K562 (cell line): ENCODE results near the gene DPM1. TPM values are rescaled to one million over a fixed set of nuclear protein-coding genes. Genes with fewer than 3 reads are reported as not detected.
A peak's percentile ranks its signal among the peaks of the same experiment; 100 is the strongest.

Experiments
- ATAC-seq: fragments of 200-7000 bp; cut with Tn5 transposase; 3 replicates; pipeline ENCODE4 v1.9.1; 2020; ENCODE audit warnings: moderate library complexity
- BruUV-seq: library from RNA; stranded (reverse); fragments of 400-500 nt; replicated peaks from 2 replicates; lab custom pipeline; 2021; lab: Mats Ljungman, UMichigan
- CTCF ChIA-PET: fragments of 300-600 bp; formaldehyde crosslinking; extraction: SDS; loops from one replicate; lab custom pipeline; 2021; ENCODE audit warnings: low intra/inter-chr PET ratio; lab: Yijun Ruan, JAX
- POLR2A ChIA-PET: fragments of 300-600, 350-650 bp; sonication (Branson Sonifier 250); formaldehyde crosslinking; extraction: SDS; loops from one replicate; lab custom pipeline; 2021; ENCODE audit warnings: antibody characterized with exemption, inconsistent platforms; lab: Yijun Ruan, JAX
- DNase-seq, 4 experiments: peaks; one replicate each; pipeline versions ENCODE4 v3.0.0 to v3.0.0-alpha.2; 2011 to 2018; ENCODE audit warnings: low spot score in 3 of 4, mixed read lengths in 3 of 4; ENCODE audit errors: extremely low read depth in 1 of 4
- FAIRE-seq: peaks from 2 replicates; lab custom pipeline; 2011; peaks lifted over from hg19 to GRCh38; lab: Jason Lieb, UNC
- H2AFZ ChIP-seq: 2 replicates; pipeline ENCODE4 v1.6.0; 2011; ENCODE audit warnings: low read depth, low read length, control low read depth, inconsistent platforms
- H3K27ac ChIP-seq: fragments of 200-600 bp; 3 replicates; pipeline ENCODE4 v1.8.0; 2011; ENCODE audit warnings: low read depth, mild to moderate bottlenecking, control low read depth, inconsistent platforms, low read length, moderate library complexity, mixed read lengths; ENCODE audit errors: extremely low read depth
- H3K27me3 ChIP-seq, 2 experiments: fragments of 300-600 bp in 1 of 2; 2 replicates in 1 of 2; 3 replicates in 1 of 2; pipeline versions ENCODE4 v1.6.0 to v1.8.0; 2011; ENCODE audit warnings: inconsistent platforms in 2 of 2, low read length in 2 of 2, mild to moderate bottlenecking in 1 of 2, mixed read lengths in 1 of 2, moderate library complexity in 1 of 2; ENCODE audit not compliant: control insufficient read depth in 2 of 2, insufficient read depth in 2 of 2
- H3K36me3 ChIP-seq: fragments of 300-600 bp; 3 replicates; pipeline ENCODE4 v1.8.0; 2011; ENCODE audit warnings: mild to moderate bottlenecking, low read length, inconsistent platforms; ENCODE audit not compliant: control insufficient read depth, insufficient read depth
- H3K4me1 ChIP-seq, 2 experiments: fragments of 200-600 bp in 1 of 2; replicated peaks in 1 of 2; 2 replicates in 1 of 2; 3 replicates in 1 of 2; pipeline versions ENCODE4 v1.5.1 to v1.8.0; 2011; ENCODE audit warnings: inconsistent platforms in 2 of 2, low read length in 2 of 2, mild to moderate bottlenecking in 1 of 2, mixed read lengths in 1 of 2, moderate library complexity in 1 of 2; ENCODE audit not compliant: control insufficient read depth in 2 of 2, insufficient read depth in 2 of 2
- H3K4me2 ChIP-seq: 2 replicates; pipeline ENCODE4 v1.6.1; 2011; ENCODE audit warnings: low read length, control low read depth, inconsistent platforms, mixed read lengths; ENCODE audit not compliant: insufficient read depth
- H3K4me3 ChIP-seq: fragments of 200-600 bp; sonication (generic), shearing (Covaris generic); 2 replicates; pipeline ENCODE4 v1.5.1; 2016; ENCODE audit warnings: control low read depth, inconsistent platforms
- H3K79me2 ChIP-seq: fragments of 200-600 bp; 3 replicates; pipeline ENCODE4 v1.8.0; 2011; ENCODE audit warnings: low read length, inconsistent platforms; ENCODE audit not compliant: control insufficient read depth, insufficient read depth
- H3K9ac ChIP-seq, 2 experiments: 2 replicates each; pipeline versions ENCODE4 v1.6.0 to v1.6.1; 2011; ENCODE audit warnings: low read depth in 2 of 2, low read length in 2 of 2, control low read depth in 1 of 2, inconsistent platforms in 1 of 2, mild to moderate bottlenecking in 1 of 2, mixed read lengths in 1 of 2; ENCODE audit not compliant: insufficient read depth in 1 of 2
- H3K9me1 ChIP-seq: one replicate; pipeline ENCODE4 v1.6.0; 2011; ENCODE audit warnings: inconsistent platforms, mild to moderate bottlenecking, low read length, moderate library complexity; ENCODE audit not compliant: control insufficient read depth, insufficient read depth
- H3K9me3 ChIP-seq: replicated peaks from 2 replicates; pipeline ENCODE4 v1.5.1; 2011; ENCODE audit warnings: low read depth, low read length, inconsistent platforms; ENCODE audit not compliant: control insufficient read depth, insufficient read depth
- H4K20me1 ChIP-seq: replicated peaks from 2 replicates; pipeline ENCODE4 v1.6.1; 2011; ENCODE audit warnings: low read length, inconsistent platforms, mixed read lengths; ENCODE audit not compliant: control insufficient read depth, insufficient read depth
- BRD9 ChIP-seq: fragments of 450-650 bp; IDR thresholded peaks from 2 replicates; pipeline ENCODE4 v1.6.1; 2018; ENCODE audit warnings: low read depth; ENCODE audit not compliant: partially characterized antibody
- ETV1 ChIP-seq: fragments of 450-650 bp; conservative IDR thresholded peaks from 2 replicates; pipeline ENCODE4 v1.6.1; 2016; ENCODE audit warnings: missing genetic modification characterization, control low read depth, low read depth, missing compliant biosample characterization
- HDGF ChIP-seq: fragments of 450-650 bp; IDR thresholded peaks from 2 replicates; pipeline ENCODE4 v1.6.1; 2016
- NRF1 ChIP-seq, 2 experiments: fragments of 450-650 bp; IDR thresholded peaks in 1 of 2; conservative IDR thresholded peaks in 1 of 2; 2 replicates each; pipeline ENCODE4 v1.6.1; 2014; ENCODE audit warnings: mild to moderate bottlenecking in 2 of 2
- PTBP1 ChIP-seq: fragments of 200-400 bp; formaldehyde crosslinking; IDR thresholded peaks from 2 replicates; pipeline ENCODE4 v1.6.1; 2017; ENCODE audit warnings: low read depth, low read length
- U2AF2 ChIP-seq: fragments of 200-400 bp; formaldehyde crosslinking; optimal IDR thresholded peaks from 2 replicates; pipeline ENCODE3; 2017; ENCODE audit warnings: low read depth, mild to moderate bottlenecking, low read length
- ZNF165 ChIP-seq: fragments of 250-450 bp; sonication (Bioruptor Pico); IDR thresholded peaks from 2 replicates; pipeline ENCODE4 v1.4.0; 2020; ENCODE audit warnings: borderline replicate concordance
- WGBS: fragments of 100-300 bp; shearing (Covaris generic); methylation state at CpG from one replicate; pipeline ENCODE4 v1.1.6; 2016; ENCODE audit warnings: low coverage, mixed read lengths; ENCODE audit not compliant: insufficient coverage; ENCODE audit errors: missing lambda C conversion rate; 5-methylcytosine and 5-hydroxymethylcytosine counted together
- in situ Hi-C: fragments of 300-500 bp; cut with MboI; formaldehyde crosslinking; loops from 4 replicates; pipeline ENCODE4 v1.15.0; 2018; ENCODE audit warnings: inconsistent platforms, mixed read lengths
- intact Hi-C: fragments of 100-400 bp; cut with micrococcal nuclease; formaldehyde crosslinking; loops from 2 replicates; pipeline ENCODE4 v1.14.2; 2022
- polyA plus RNA-seq, 8 experiments: library from polyadenylated mRNA; depleted of rRNA in 4 of 8; stranded (reverse) in 5 of 8; unstranded in 3 of 8; fragments of >200 nt; fragmentation: Nextera tagmentation in 2 of 8; fragmentation: Illumina TruSeq in 1 of 8; extraction: Ambion mirVana in 2 of 8; extraction: Trizol in 1 of 8; gene quantifications; 2 replicates each; pipeline versions ENCODE4 v1.2.1 to v1.2.3, GENCODE V29; 2011 to 2014; ENCODE audit warnings: inconsistent platforms in 1 of 8, missing spikeins in 1 of 8
- total RNA-seq, 7 experiments: library from RNA; depleted of rRNA in 6 of 7; stranded (reverse); fragments of >200 nt in 6 of 7; fragmentation: Illumina TruSeq in 2 of 7; extraction: Trizol in 2 of 7; gene quantifications; 2 replicates each; pipeline versions ENCODE4 v1.2.1 to v1.2.3, GENCODE V29; 2011 to 2021; ENCODE audit warnings: low replicate concordance in 1 of 7
- TF ChIP-seq, protein P1 (sequence below): sonication (generic); formaldehyde crosslinking; IDR thresholded peaks from 2 replicates; pipeline ENCODE4 v1.8.1; 2023; ENCODE audit warnings: mild to moderate bottlenecking, missing genetic modification reagents, moderate library complexity
- TF ChIP-seq, protein P2 (sequence below): fragments of 150-350 bp; IDR thresholded peaks from 2 replicates; pipeline ENCODE4 v1.6.1; 2014; ENCODE audit warnings: low read depth, mild to moderate bottlenecking, low read length, borderline replicate concordance

DPM1 gene
- total and polyA plus RNA-seq, 9 of the 15 experiments (the other 6 are each of a cell fraction or from before 2014, with no cell fraction given) = 75.2 to 190 (median 153) TPM

DNA sequence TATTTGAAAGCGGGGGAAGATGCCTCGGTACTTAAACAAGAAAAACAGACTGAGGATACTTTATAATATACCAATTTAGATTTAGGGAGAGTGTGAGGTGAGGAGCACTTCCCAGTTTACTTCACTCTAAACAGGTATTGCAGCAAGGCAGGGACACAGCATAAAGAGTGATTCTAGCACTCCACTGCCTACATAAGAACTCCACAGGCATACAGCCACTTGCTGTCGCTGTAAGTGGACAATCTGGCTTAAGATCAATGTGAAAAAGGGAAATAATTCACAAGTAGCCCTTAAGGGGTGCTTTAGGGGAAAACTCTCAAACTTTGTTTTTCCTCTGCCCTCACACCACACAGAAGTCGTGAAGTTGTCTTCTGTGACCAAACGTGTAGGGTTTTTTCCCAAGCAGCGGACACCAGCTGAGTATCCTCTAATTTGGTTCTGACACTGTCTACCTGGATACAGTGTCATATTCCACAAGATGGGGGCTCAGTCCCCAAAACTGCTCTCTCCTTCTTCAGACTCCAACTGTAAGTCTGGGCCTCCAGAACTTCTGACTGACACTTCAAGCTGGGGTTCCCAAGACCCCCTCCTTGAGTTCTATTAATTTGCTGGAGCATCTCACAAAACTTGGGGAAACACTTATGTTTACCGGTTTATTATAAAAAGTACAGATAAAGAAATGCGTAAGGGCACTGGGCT is 36.4 kb downstream of the DPM1 start:
- peak overlapping the region; percentile 21; the same call in 1 of the 3 replicates for H3K27ac ChIP-seq
- BruUV-seq = no TSS peak
- H3K79me2 ChIP-seq = peaks cover 98% of the 10 kb centered on the region
- intact Hi-C loops (no loop called here), in situ Hi-C loops (no loop called here)
- H3K4me1 ChIP-seq = peaks cover 0 to 18% of the 10 kb centered on the region in 2 experiments; a peak in 2 of 5 replicates
- TF ChIP-seq BRD9 (no peak), NRF1 (conservative IDR thresholded peaks at IDR 0.05 in 1 of 2, IDR thresholded peaks at IDR 0.05 in 1 of 2) (no peak), ZNF165 (CRISPR knock-in tag) (no peak), U2AF2 (no peak), HDGF (no peak), ETV1 (tag) (no peak), PTBP1 (no peak)
- TF ChIP-seq, protein P1, sequence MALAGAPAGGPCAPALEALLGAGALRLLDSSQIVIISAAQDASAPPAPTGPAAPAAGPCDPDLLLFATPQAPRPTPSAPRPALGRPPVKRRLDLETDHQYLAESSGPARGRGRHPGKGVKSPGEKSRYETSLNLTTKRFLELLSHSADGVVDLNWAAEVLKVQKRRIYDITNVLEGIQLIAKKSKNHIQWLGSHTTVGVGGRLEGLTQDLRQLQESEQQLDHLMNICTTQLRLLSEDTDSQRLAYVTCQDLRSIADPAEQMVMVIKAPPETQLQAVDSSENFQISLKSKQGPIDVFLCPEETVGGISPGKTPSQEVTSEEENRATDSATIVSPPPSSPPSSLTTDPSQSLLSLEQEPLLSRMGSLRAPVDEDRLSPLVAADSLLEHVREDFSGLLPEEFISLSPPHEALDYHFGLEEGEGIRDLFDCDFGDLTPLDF = no peak
- TF ChIP-seq, protein P2, sequence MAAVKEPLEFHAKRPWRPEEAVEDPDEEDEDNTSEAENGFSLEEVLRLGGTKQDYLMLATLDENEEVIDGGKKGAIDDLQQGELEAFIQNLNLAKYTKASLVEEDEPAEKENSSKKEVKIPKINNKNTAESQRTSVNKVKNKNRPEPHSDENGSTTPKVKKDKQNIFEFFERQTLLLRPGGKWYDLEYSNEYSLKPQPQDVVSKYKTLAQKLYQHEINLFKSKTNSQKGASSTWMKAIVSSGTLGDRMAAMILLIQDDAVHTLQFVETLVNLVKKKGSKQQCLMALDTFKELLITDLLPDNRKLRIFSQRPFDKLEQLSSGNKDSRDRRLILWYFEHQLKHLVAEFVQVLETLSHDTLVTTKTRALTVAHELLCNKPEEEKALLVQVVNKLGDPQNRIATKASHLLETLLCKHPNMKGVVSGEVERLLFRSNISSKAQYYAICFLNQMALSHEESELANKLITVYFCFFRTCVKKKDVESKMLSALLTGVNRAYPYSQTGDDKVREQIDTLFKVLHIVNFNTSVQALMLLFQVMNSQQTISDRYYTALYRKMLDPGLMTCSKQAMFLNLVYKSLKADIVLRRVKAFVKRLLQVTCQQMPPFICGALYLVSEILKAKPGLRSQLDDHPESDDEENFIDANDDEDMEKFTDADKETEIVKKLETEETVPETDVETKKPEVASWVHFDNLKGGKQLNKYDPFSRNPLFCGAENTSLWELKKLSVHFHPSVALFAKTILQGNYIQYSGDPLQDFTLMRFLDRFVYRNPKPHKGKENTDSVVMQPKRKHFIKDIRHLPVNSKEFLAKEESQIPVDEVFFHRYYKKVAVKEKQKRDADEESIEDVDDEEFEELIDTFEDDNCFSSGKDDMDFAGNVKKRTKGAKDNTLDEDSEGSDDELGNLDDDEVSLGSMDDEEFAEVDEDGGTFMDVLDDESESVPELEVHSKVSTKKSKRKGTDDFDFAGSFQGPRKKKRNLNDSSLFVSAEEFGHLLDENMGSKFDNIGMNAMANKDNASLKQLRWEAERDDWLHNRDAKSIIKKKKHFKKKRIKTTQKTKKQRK = no peak
- no peaks in the 10 kb centered on the region for H3K9me3 ChIP-seq
- H3K27me3 ChIP-seq = no peaks in the 10 kb centered on the region
- no peak overlapping the region for H2AFZ ChIP-seq
- ChIA-PET CTCF (no interaction called here), POLR2A (interaction anchor here (0.6 to 3.0 kb wide), 10 partner anchors 9 to 390 kb away, joined by 3 to 25 read pairs (median 4); partner anchors contain the start of gene ADNP)
- DNase-seq = no peak
- peak; percentile 53 for ATAC-seq
- no peak for FAIRE-seq
- no peaks in the 10 kb centered on the region for H3K9me1 ChIP-seq
- H3K4me3 ChIP-seq = no peak overlapping the region
- H3K4me2 ChIP-seq = no peak overlapping the region; the same call in 1 of the 2 replicates
- H4K20me1 ChIP-seq = peaks cover 34% of the 10 kb centered on the region
- WGBS = 70% methylated on average over 8 of the region's 8 CpGs
- peaks cover 90% of the 10 kb centered on the region for H3K36me3 ChIP-seq
- H3K9ac ChIP-seq = peak overlapping the region; percentile 6 to 17; a peak in 1 of 4 replicates
